NCI-H345 treated with DMSO at 0.1 percent for 48 hours (cell line): Measurements from ENCODE around the gene PDHA1.
A peak's percentile ranks its signal among the peaks of the same experiment; 100 is the strongest.

Experiments
- DNase-seq: peaks from one replicate; lab custom pipeline; 2025; ENCODE audit not compliant: unreplicated experiment; lab: John Stamatoyannopoulos, UW

The PDHA1 gene

DNA sequence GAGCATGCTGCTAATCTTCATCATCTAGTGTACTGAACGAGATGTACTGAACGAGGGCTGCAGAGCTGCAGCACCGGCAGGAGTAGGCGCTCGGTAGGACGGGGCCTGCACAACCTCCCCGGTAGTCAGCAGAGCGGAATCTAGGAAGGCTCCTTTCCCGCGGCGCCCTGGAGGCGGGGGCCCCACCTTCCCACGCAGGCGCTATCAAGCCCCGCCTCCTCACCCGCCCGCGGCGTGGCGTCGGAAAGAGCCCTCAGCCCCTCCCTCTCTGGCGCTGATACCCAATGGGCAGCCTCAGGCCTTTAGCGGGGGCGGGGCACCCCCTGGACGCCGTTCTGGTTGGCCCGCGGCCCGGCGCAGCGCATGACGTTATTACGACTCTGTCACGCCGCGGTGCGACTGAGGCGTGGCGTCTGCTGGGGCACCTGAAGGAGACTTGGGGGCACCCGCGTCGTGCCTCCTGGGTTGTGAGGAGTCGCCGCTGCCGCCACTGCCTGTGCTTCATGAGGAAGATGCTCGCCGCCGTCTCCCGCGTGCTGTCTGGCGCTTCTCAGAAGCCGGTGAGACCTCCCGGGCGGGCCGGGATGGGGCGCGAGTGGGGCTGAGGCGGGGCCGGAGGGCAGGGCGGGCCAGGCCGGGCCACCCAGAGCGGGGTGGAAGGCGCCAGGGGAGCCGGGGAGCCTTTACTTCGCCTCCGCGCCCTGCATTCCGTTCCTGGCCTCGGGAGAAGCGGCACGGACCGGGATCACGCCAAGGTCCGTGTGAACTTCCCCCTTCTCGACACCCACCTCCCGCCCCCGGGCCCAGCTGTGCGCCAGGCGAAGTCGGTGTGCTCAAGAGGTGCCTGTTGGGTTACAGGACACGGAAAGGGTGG is at the start of gene PDHA1:
PDHA1 (plus strand) TSS at position 393 of the 874 bp plus-strand sequence; CDS start at position 504, 111 bp downstream.
- DNase-seq = peak; percentile 85

DNA sequence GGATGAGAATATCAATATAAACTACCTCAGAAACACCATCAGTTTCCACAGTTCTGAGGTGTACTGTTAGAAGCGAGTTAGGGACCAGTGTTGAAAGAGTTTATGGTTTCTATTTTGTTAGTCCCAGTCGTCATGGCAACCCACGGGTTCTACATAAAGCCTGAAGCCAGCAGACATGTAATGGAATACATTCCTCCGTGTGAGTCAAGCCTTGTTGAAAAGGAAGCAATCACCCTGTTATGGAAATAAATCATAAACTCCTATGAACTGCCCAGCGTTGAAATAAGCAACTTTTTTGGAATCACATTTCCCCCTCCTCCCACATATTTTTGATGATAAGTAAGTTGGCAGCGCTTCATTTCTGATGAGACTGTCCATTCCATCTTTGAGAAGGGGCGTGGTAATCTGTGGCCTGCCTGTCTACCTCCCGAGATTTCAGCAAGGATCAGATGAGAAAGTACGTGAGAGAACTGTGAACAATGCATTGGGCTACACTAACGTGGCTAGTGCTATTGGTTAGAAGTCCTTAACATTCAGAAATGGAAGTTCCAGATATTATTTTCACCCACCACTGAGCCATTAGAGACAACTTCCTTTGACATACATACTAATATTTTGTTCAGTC is 40.4 kb upstream of the PDHA1 start:
- no peak for DNase-seq

DNA sequence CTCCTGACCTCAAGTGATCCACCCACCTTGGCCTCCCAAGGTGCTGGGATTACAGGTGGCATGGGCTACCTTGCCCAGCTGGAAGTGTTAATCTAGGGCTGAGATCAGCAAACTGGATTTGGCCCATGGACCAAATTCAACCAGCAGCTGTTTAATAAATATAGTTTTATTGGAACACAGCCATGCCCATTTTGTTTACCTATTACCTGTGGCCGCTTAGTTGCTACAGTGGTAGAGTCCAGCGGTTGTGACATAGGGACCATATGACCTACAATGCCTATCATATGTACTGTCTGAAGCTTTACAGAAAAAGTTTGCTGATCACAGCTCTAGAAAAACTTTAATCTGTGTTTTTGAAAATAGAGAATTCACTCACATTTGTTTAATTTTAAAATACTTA is 17.2 kb upstream of the PDHA1 start:
- DNase-seq = no peak

DNA sequence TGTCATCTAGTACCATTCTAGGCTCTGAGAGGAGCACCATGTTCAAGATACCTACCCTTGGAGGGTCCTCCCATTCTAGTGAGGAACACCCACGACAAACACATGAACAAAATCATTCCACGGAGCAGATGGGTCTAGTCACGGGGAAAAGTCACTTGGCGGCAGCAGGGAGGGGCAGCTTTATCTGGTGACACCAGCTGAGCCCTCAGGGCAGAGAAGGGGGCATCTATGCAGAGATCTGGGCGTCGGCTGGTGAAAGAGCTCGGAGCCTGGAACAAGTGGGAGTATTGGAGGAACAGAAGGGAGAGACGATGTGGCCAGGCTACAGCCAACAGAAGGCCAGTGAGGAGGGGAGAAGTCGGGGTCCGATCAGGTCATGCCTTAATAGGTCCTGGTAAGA is 11.9 kb upstream of the PDHA1 start:
- DNase-seq = no peak

DNA sequence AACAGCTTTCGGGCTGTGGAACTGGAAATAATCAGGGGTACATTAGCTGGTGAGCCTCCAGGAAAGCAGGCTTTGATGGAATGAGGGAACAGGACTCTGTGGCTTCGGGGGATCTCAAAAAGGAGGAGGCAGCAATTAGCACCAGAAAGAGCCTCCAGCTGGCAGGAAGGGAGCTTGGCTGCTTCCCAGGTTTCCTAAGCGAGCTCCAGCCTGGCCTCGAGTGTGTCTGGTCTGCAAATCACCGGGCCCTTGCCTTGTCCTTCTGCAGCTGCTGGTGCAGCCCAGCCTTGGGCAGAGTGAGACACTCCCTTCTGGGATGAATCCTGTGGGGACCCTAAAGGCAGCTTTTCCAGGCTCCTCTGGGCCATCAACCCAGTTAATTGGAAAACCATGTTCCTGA is 10.7 kb upstream of the PDHA1 start:
- no peak for DNase-seq

DNA sequence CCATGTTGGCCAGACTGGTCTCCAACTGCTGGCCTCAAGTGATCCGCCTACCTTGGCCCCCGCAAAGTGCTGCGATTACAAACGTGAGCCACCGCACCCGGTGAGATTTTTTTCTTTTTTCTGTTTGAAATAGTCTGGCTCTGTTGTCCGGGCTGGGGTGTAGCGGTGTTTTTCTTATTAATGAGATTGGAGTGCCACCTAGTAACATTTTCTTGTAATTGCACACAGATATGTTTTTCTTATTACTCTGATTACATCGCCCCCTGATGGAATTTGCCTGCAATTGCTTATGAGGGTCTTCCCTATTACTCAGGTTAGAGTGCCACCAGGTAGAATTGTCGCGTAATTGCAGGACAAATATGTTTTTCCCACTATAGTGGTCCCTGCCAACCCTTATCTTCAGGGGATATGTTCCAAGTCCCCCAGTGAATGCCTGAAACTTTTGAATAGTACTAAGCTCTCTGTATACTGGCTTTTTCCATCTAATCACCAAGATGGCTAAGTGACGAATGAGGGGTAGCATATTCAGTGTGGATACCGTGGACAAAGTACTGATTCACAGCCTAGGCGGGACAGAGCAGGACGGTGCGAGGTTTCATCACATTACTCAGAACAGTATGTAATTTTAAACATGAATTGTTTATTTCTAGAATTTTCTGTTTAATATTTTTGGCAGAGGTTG is 8.6 kb upstream of the PDHA1 start:
- no peak for DNase-seq

DNA sequence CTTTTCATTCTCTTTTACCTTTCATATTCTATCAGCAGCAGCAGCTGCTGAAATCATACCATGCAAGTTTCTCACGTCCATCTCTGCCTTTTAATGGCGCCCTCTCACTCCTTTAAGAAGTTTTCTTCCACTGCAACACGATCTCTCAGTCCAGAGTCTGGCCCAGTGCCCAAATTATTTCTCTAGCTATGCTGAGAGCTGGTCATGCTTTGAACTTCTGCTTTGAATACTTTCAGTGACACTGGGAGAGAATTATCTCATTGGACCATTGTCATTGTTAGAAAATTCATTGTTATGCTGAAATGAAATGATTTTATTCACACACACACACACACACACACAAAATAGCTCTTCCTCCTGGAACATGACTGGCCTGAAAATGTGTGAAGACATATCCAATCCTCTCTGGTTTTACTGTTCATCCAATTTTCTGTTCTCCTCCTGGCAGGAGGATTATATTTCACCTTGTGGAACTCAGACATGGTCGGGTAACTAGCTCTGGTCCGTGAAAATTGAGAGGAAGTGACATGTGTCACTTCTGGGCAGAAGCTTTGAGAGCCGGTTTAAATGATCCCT is 1.3 kb upstream of the PDHA1 start:
- no peak for DNase-seq

DNA sequence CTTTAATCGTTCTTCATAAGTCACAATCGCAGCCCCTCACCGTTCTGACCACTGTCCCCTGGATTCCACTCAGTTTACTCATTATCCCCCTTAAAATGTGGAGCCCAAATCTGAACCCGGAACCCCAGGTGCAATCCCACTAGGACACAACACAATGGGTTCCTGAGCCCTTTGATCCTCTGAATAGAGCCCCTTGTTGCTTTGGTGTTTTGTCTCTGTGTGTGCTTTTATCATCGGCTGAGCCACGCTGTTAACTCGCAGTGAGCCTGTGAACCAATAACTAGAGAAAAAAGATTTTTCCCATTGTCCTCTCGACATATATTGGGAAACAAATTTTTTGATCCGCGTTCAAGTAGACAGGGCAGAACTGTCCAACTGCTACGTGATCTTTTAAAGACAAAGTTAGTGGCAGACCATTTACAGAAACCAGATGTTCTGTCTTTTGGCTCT is 617 bp upstream of the PDHA1 start:
- no peak for DNase-seq

DNA sequence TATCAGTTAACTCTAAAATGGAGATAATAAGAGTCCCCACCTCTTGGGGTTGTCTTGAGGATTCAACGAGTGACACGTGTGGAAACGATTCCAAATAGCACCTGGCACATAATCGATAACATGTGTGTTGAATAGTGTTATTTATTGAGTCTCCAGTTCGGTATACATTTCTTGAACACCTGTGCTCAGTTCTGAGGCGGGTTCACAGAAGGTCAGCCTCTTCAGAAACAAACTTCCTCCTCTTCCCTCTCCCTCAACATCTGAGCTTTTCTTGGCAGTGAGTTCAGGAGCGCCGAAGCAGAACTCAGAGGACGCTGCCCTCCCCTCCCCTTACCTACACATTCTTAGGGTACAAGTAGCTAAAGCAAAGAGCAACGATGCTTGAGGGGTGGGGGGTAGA is 934 bp downstream of the PDHA1 start:
- no peak for DNase-seq

DNA sequence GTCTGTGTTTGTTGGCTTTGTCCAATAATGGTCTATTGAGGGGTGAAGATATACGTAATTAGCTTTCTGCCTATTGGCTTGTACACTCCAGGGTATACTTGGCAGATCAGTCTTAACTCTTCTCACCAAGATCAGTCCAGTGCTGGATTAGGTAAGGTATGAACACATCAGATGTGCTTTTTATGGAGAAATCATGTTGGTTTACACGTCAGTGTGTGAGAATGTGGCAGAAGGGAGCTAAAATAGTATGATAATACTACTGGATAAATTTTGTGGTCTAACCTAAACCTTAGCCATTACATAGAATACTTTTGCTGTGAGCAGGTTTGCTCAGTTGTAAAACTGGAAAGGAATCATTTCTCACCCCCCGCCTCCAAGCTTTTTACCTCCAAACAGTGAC is 4.2 kb downstream of the PDHA1 start:
- DNase-seq = no peak

DNA sequence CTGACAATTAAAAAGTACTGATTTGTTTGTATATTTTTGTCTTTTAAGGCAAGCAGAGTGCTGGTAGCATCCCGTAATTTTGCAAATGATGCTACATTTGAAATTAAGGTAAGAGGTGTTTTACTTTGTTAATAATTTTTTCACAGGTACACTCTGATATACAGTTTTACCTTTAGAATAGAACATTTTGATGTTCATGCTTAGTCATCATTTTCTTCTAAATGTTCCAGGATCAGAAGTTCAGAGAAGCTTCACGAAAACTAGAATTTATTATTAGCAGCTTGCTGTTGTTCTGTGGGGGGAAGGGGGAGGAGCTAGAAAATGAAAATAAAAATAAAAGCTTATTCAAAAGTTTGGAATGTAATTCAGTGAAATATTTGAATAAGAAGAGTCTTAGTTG is 5.5 kb downstream of the PDHA1 start:
- DNase-seq = no peak

DNA sequence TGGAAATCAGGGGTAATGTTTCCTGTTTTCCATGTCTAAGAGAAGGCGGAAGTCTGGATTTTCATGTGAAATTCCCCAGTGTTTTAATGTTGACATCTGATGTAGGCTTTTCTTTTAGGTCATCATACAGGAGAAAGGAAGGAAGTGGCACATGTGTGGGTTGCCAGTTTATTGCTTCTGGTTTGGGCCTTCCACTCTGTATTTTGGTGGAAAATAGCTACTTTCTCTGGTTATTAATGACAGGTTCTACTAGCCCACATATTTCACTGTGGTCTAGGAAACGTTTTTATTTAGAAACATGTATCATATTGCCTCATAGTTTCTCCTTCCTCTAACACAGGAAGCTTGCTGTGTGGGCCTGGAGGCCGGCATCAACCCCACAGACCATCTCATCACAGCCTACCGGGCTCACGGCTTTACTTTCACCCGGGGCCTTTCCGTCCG is 7.2 kb downstream of the PDHA1 start:
- DNase-seq = no peak

DNA sequence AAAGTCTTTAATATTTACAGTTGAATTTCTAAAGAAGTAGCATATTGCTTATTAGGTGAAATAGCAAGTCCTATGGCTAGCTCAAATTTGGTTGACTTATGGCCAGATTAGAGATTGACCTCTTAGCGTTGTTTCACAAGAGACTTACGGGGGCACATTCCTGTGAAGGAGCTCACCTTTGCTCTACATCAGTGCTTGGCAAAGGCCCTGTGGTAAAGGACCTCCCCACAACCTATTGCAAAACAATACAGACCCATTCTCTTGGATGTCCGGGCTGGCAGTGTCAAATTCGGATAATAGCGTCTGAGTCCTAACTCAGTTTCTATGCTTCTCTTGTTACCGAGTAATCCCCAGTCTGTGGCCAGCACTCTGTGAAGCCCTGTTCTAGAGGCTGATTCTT is 10.9 kb downstream of the PDHA1 start:
- DNase-seq = no peak

DNA sequence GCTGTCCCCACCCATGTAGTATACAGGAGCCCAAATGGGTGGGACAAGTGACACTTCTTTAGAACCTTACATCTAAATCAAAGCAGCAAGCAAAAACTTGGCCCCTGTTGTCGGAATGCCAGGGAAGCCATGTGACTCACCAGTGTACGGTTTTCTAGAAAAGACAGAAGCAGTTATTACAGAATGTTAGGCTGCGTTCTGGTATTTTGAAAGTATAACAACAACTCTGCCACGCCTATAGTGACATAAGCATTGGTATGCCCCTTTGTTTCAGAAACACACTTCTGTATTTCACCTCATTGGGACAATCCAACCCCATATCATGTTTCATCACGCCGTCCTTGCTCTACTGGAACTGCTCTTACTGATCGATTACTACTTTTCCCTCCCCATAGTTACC is 14.8 kb downstream of the PDHA1 start:
- DNase-seq = no peak

DNA sequence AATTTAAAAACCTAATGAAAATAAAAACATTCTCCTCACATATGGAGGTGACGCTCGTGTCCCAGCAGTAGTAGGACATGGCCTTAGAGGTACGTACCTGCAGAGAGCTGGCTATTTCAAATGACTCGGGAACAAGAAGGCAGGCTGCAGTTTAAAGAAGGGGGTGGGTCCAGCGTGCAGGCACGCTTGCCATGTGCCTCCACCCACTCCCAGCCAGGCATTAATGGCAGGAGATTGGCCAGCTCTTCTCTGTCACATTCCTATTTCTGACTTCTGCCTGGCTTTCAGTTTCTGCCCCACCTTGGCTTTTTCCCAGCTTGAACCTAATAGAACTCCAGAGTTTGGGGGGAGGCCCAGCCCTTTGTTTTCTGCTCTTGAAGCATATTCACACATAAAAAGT is 17.2 kb downstream of the PDHA1 start:
- DNase-seq = no peak

DNA sequence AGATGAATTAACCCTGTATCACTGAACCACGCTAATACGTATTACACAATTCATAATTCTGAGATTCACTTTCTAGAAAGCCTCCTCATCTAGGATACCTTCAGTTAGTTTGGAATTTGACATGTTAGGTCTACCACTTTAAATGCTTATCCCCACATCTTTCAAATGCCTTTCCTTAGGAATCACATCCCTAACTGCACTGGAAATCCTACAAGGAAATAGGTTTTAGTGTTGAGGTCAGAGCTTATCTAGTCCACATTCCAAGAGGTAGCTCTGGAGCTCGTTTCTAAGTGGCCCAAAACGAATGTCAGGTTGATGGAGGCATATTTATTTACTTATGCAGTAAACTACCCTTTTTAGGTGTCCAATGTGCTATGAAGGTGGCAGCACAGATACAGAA is 18.0 kb downstream of the PDHA1 start:
- no peak for DNase-seq

DNA sequence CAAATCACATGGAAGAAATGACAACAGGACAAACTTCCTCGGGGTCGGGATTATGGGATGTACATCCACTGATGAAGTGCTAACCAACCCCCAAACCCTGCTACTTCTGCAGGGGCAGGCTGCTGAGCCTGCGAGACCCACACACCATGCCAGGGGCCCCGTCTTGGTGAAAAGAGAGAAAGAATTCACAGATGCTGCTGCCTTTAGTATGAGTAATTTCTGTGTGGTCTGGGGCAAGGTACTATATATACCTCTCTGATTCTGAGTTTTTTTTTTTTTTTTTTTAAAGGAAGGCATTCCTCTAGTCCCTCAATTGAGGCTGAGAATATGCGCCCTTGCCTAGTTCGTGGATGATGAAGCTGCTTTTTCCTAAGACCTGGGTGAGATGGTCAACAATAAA is 24.8 kb downstream of the PDHA1 start:
- no peak for DNase-seq

DNA sequence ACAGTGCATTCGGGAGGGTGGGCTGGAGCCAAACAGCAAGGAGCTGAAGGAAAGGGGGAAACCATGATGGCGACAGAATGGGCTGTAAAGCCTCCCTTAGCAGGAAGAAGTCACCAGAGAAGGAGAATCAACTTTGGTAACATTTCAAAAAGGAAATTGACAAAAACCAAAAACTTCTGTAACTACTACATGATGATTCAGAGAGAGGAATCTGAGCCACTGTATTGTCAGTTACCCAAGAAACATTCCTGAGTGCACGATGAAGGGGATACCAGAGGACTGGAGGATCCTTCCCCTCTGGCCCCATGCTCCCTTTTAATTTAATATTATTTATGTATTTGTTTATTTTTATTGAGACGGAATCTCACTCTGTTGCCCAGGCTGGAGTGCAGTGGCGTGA is 26.3 kb downstream of the PDHA1 start:
- DNase-seq = no peak

DNA sequence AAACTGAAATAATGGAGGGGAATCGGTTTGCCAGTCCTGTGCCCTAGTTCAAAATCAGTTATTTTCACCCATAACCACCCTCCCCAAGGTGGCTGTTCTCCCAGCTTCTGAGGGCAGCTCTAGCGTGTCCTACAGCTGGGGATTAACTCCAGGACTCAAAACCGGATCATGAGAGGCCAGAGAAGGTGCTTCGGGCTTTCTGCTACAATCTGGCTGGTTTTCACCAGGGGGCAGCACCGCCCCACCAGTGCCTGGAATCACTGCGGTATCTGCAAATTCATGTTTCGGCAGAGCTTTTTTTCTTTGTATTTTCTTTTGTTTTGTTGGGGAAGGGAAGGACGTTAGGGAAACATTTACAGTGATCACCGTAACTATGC is 28.4 kb downstream of the PDHA1 start:
- DNase-seq = peak; percentile 19

DNA sequence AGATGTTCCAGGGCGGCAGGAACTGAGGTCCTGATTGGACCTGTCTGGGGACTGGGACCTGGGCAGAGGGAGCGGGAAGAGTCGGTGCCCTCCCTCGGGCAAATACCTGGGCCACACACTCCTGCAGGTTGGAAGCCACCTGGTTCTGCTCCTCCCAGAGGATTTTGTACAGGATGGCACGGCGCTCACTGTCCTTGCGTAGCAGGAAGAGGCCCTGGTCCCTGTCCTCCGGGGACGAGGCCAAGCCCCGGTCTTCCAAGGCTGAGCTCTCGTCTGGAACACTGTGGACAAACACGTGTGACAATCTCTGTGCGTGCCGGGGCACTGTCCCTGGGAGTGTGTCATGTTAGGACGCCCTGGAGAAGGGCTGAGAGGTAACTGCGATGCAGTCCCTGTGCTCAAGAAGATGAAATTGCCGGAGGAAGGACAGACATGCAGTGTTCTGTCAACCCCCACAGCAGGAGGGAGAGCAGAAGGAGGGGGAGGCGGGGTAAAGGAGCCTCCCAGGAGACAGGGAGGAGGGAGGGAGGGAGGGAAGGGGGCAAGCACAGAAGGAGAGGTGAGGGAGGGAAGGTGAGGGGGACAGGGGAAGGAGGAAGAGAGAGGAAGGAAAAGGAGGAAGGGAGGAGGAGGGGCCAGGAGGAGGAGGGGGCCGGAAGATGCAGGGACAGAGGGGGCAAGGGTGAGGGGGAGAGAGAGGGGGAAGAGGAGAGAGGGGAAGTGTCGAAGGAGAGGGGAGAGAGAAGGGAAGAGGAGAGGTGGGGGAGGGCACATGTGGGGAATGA is 29.0 kb downstream of the PDHA1 start:
- peak; percentile 19 for DNase-seq

DNA sequence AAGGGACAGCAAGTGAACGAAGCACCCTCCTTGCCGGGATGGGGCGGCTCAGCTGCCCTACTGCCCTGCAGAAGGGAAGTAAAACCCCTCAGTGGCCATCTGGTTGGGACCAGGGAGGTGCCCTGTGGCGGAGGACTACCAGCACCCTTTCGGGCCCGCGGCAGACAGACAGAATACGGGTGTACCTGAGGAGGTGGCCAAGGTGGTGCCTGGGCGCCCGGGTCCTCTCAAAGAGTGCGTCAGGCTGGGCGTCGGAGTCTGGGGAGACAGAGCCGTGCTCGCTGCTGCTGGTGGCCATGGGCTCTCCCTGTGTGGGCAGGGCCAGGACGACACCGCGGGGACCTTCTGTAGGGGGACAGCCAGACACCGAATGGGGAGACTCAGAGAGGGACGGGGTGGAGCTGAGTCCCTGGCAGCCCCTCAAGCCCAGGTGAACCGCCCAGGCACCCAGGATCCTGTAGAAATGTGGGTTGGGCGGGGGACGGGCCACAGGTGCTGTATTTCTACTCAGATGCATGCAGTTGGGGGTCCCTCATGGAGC is 29.7 kb downstream of the PDHA1 start:
- DNase-seq = no peak
